GM21528 (cell line): ENCODE results near the gene NUFIP1.
"Not testable (repeated sequence)": the region's sequence is repeated elsewhere in the genome, so short reads cannot be mapped to it uniquely, and the experiment has no call there.

Source experiments
- ATAC-seq: cut with Tn5 transposase; IDR thresholded peaks from one replicate; pipeline ENCODE4 v1.9.1; 2021; ENCODE audit warnings: mild to moderate bottlenecking, moderate library complexity; ENCODE audit not compliant: unreplicated experiment, low FRiP score

Gene NUFIP1

DNA sequence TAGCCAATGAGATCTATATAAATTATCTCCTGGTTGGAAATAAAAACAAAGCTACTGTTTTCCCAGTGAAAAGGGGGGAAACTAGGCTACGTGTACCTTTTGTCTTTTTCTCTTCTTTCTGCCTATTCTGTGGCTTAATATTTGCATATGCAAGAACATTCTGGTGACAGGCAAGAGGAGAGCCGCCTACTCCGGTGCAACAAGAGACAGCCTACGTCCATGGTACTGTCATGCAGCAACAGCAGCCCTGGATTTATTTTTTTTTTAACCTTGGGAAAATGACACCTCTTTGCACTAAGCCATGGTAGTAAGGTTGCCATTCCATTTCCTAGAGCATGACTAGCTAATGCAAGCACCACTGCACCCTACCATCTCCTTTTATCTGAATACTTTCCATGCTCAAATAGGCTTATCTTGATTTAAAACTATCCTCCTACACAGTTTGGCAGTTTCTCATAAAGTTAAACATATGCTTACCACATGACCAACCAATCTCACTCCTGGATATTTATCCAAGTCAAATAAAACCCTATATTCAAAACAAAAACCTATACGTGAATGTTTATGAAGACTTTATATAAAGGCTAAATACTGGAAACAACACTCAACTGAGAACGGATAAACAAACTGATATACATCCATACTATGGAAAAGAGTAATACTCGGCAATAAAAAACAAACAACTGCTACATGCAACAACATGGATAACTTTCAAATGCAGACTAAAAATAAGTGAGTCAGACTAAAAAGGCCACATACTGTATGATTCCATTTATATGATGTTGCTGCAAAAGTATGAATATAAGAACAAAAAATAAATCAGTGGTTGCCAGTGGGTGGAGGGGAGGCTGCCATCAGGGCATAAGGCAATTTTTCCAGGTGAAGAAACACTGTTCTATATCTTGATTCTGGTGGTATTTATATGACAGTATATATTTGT, 17.3 kb downstream of the NUFIP1 start:
- ATAC-seq: no peak

DNA sequence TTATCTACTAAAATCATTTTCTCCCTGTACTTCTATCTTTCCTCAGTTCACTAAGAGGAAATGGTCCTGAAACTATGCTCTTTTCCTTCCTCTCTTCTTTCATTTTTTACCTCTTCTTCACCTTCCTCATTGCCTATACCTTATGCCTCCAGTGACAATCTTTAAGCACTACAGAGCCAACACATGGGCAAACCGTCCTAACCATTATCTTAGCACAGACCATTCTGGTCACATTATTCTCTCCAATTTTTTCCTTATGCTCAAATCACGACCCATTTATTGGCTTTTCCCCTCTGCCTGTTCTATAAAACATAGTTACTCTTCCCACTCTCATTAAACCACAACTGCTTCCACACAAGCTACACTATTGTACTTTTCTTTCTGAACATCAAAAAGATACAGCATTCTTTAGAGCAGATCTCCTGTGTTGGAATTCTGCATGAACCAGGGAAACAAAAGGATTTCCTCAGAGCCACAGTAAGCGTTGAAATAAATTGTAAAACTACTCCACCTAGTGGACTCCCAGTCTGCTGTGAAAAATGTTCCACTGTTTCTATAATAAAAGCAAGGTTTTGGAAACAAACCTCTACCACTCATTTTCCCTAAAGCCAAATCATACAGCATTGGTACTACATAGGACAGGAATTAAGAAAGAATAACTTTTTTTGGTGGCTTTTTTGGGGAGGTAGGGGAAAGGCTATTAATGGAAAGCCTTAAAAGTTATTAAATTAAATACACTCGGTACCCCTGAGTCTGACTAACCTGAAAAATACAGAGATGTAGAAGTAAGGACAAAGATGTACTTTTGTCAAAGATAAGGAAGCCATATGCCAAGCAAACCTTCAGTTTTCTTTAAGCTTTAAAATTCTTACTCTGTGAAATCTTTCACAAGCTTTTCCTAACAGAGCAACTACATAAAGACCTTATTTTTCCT, 19.5 kb downstream of the NUFIP1 start:
- no peak for ATAC-seq

DNA sequence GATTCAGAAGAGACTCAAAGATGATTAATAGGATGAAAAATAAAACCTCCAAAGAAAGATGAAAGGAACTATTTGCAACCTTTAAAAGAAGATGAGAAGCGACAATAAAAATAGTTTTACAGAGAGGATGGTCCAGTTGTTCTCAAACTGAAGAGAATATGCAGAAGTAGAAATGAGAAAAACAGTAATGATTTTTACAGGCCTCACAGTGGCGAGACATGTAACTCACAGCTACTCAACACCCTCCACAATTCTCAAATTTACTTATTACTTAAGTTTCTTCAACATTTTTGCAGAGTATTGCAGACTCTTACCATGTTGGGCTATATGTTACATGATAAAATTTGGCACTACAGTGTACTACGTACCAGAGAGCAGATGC, 20.8 kb downstream of the NUFIP1 start:
- ATAC-seq: no peak

DNA sequence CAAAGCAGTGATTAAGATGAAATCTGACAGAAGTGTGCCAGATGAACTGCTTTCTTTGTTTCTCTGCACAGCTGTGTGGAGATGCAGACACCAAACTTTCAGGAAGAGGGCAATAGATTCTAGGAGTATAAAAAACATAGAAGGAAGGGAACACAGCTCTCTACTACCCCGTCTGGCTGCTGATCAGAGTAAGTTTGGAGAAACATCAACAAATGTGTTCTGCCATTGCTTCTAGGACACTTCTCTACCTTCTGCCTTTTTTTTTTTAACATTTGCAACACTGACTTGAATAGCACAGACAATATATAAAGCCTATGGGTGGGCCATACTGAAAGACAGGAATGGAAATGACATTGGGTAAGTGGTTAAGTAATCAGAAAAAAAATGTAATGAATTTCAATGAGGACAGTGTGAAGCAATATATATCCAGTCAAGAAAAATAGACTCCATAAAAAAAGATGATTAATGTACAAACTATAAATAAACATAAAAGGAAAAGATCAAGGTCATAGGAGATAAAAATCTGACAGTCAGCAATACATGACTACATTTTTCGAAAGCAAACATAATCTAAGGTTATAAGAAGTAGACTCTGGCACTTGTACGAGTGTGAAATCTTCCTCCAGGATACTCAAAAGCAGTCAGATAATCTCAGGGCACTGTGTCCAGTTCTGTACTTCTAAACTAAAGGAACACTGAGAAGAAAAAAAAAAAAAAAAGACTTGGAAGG, 21.4 kb downstream of the NUFIP1 start:
- ATAC-seq: no peak

DNA sequence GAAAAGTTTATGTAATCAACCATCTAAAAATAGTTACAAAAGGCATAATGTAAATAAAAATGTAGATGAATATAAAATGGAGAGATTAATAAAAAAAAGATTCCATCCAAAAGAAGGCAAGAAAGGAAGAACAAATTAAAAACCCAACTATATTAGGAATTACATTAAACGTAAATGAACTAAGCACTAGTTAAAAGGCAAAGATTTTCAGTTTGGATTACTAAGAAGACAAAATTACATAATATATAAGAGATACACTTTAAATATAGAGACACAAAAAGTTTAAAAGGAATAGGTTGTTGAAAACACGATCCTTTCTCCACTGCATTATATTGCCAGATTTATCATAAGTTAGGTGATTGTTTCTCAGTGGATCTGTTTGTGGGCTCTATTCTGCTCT, 27.3 kb downstream of the NUFIP1 start:
- ATAC-seq: no peak

DNA sequence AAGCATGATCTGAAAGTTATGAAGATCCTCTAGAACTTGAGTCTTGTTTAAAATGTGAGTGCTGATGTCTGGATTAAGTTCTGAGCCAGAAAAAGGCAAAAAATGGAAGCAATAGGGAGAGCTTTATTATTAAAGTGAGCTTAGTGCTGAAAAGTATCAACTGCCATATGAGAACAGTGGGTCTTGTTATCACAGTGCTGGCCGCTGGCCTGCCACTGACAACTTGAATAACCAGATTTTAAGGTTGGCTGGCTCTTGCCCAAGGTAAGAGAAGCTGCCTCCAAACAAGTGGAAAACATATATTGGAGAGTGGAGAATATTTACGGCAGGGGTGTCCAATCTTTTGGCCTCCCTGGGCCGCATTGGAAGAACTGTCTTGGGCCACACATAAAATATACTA, 33.9 kb downstream of the NUFIP1 start:
- no peak for ATAC-seq

DNA sequence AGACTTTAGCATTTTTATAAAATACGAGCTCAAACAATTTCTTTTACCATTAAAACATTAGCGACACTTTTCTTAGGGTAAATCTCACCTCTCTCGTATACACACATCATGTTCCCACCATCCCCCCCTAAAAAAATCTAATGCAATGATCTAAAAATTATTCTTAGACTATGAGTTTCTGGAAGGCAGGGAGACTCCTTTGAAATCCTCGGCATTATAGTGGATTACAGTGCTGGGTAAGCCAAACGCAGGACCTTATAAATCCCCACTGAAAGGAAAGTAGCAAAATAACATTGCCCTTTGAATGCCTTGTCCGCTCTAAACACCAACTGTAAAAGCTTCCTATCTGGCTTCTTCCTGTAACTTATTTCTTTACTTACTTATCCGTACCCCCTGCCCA, 35.0 kb downstream of the NUFIP1 start:
- no peak for ATAC-seq

DNA sequence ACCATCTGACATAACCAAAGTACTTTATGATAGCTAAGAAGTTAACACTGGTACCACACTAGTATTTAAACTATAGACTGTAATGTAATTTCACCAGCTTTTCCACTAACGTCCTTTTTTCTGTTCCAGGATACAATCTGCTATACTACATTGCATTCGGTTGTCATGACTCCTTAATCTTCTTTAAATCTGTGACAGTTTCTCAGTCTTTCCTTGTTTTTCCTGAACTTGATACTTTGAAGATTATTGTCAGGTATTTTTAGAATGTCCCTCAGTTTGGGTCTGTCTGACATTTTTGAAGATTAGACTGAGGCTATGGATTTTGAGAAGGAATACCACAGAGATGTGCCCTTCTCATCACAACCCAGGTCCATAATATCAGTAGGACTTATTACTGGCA, 36.6 kb downstream of the NUFIP1 start:
- no peak for ATAC-seq

DNA sequence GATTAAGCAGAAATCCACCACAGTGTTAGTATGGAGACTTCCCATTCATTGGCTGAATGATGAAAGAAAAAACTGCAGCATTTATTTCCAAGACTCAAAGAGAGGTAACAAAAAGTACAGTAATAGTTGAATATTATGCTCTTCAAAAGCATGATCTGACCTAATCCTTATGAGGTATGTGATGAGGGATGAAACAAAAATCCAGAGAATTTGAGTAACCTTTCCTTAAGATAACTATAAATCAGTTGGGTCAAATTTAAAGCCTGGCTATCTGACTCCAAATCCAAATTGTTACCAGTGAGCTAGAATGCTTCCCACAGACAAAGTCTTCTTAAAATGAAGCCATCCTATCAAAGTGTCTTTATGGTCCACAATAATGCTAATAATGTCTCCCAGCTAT, 38.1 kb downstream of the NUFIP1 start:
- no peak for ATAC-seq

DNA sequence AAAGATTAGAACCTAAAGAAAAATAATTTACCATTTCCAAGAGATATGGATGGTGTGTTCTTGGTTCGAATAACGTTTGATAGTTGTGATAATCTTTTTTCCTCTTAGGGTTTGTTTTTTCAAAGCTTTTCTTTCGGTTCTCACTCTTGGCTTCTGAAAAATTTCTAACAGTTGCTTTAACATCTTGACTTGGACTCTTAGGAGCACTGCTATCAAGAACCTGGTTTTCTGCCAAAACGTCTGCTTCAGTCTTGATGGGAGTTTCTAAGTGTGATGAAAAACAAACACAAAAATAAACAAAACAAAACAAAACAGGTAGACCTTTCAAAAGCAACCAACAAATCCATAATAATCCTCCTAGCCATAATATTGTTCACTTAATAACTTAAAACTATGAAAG, 45.9 kb downstream of the NUFIP1 start:
- ATAC-seq: not testable (repeated sequence)

DNA sequence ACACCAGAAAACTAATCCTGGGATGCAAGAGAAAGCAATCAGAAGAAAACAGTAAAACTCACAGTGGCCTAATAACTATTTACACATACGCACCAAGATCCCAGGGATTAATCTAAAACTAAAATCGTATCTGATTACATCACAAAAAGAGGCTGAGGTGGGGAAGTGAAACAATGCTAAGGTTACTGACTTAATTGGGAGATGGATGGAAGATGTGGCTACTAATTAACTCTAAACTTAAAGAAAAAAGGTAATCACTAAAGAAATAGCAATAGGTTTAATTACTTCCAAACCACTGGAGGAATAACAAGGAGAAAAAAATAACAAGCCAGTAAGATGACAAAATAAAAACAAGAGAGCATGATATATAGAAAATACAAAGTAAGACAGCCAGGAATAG, 50.4 kb downstream of the NUFIP1 start:
- ATAC-seq: no peak

DNA sequence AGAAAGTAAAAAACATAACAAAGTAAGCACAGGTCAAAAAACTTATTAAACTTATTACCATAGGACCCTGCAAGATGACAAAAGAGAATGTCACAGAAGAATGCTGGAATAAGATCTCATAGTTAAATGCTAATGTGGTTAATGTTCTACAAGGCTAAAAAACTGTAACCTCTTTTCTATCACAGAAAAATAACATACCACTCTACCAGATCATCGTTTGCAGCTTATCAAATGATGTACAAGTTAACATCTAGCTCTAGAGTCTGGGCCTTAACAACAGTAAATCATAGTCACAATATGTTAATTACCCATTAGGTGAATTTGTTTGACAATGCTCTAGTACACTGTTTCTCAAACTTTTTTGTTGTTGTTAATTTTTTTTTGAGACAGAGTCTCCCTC, 53.0 kb downstream of the NUFIP1 start:
- no peak for ATAC-seq

DNA sequence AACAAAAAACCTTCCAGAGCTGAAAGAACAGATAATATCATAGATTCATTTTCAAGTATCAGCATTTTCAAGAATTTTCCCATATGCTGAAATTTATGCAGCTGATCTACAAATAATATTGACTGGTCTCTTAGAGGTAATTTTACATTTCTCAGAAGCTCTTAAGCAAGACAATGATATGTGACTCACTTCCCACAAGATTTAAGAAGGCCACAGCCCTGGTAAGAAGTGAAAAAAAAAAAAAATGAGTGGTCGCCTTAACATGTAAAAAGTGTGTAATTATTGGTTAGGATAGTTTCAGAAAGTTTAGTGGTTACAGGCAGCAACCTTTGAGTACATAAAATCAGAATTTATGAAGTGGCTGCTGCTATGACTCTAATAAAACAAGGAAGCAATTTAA, 54.5 kb downstream of the NUFIP1 start:
- no peak for ATAC-seq

DNA sequence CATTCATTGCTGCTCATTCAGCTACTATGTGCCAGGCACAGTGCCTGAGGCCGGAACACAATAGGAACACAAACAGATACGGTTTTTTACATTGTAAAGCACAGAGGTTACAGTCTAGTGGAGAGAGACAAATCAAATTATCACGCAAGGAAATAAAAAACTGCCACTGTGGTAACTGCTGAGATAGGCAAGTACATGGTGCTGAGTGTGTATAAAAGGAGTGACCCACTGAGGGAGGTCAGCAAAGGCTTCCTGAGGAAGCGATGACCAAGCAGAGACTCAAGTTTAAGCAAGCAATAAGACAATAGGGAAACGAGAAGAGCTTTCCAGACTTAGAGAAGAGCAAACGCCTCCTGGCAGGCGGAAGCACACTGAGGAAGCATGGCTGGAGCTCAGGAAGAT, 56.4 kb downstream of the NUFIP1 start:
- no peak for ATAC-seq

DNA sequence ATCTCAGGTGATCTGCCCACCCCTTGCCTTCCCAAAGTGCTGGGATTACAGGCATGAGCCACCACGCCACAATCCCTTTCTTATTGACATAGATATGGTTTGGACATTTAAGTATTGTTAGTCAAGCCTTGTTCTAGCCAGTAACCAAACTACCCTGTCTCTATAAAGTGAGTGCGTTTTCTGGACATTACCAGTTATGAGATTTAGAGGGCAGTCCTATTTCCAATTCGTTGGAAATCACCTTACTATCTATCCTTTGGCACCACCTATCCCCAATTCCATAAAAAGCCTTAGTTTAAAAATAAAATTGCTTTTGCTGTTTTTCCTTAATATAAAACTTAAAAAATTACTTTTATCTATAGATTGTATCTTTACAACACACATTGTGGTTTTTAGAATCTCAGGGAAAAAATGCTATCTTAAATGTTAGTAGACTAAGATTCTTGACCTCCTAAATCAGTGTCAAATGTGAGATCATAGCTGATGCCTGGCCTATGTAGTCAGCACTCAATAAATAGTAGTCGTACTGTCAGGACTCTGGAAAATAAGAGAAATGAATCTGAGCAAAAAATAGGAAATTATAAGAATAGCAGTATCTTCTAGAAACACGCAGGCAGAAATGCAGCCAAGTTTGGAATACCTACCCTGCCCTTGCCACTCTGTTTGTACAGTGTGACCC, 57.0 kb downstream of the NUFIP1 start:
- no peak for ATAC-seq

DNA sequence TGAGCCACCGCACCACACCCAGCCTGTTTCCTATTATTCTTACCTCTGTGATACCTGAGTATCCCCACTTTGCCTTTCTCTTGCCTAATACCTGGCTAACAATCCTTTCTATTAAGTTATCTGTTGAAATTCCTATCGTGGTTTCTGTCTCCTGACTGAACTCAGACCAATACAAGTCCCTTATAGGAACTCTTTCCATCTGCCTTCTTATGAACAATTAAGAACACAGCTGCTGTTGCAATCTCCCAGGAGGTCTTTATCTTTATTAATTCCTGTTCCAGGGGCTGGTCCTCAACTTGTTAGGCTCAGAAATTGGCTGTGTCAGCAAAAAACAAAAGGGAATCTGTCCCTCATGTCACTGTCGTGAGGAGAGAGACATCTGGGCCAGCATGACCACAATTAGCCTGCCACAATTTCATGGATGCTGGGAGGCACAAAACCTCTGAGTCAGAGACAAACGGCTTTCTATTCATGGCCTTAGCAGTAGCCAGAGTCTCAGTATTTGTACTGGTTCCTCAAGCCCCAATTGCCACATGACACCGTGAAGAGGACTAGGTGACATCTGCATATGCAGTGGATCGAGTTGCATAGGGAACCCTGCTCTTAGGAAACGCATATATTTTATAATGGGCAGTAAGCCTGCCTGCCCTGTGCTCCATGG, 58.2 kb downstream of the NUFIP1 start:
- no peak for ATAC-seq

DNA sequence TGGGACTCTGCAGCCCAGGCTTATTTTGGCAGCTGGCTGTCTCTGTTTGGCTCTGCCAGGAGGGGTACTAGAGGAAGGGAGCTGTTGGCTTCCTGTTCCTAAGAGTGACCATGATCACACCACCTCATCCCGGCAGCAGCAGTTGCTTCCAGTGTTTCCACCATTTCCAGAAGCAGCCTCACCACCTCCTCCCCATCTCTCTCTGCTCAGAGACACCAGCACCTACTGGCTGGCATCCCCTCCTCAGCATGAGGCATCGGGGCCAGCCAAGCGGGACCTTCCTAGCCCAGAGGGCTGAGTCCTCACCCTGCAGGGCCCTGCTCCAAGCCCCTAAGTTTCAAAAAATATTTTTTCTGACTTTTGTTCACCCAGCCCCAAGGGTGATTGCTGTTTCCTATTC, 59.0 kb downstream of the NUFIP1 start:
- ATAC-seq: no peak

DNA sequence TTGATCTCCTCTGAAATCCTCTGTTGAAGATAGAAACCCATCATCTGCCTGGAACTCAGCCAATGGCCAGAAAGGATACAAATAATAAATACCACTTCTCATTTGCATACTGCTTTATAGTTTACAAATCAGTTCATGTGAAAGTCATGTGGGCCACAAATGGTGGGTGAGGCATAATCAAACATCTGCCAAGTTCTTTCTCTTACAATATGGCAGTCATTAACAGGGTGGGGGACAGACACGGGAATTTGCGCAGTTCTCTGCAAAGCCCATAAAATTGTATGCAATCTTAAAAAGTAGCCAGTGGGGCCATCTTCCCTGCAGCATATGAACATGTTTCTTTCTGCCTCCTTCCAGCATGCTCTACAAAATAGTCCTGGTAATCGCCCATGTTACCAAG, 59.6 kb downstream of the NUFIP1 start:
- no peak for ATAC-seq

DNA sequence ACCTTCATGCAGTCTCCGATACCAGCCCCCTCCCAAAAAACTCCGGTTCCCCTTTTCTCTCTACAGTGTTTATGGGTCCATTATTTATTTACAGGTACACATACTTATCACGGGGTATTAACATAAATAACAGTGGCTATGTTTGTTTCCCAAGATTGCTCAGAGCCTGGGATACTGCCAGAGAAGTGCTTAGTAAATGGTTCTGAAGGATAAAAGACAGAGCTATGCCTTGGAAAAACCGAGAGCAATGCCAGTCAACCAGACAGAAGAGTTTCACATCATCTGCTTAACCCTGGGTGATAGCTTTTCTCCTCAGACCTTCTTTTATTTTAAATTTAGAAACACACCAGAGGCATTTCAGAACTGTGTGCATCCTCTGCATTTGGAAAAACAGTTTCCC, 61.3 kb downstream of the NUFIP1 start:
- ATAC-seq: no peak
